OCI-LY3 (cell line): ENCODE measurements around the gene AXIN2.

ENCODE experiments used
- H2AFZ ChIP-seq: fragments of 200-600, 300-600 bp; shearing (Covaris generic); 2 replicates; pipeline ENCODE4 v1.6.0; 2014; ENCODE audit warnings: antibody characterized with exemption, low read depth, low read length
- H3K27ac ChIP-seq: fragments of 200-600, 300-600 bp; sonication (generic); 2 replicates; pipeline ENCODE4 v1.5.1; 2014; ENCODE audit warnings: mild to moderate bottlenecking, low read length, moderate library complexity, mixed read lengths
- H3K27me3 ChIP-seq: fragments of 200-600, 300-600 bp; sonication (generic); 2 replicates; pipeline ENCODE4 v1.6.1; 2014; ENCODE audit warnings: low read depth, low read length, mixed read lengths
- H3K36me3 ChIP-seq: fragments of 200-600, 300-600 bp; sonication (generic); replicated peaks from 2 replicates; pipeline ENCODE3; 2014; ENCODE audit warnings: low read depth, low read length, mixed read lengths
- H3K4me1 ChIP-seq: fragments of 300-600, 200-600 bp; sonication (generic); 2 replicates; pipeline ENCODE4 v1.6.1; 2014; ENCODE audit warnings: low read length, mixed read lengths
- H3K4me2 ChIP-seq: fragments of 200-600, 300-600 bp; sonication (generic); 2 replicates; pipeline ENCODE4 v1.6.1; 2014; ENCODE audit warnings: low read length, mixed read lengths
- H3K4me3 ChIP-seq: fragments of 300-600, 200-600 bp; sonication (generic); 2 replicates; pipeline ENCODE4 v1.5.1; 2014; ENCODE audit warnings: antibody characterized with exemption, mild to moderate bottlenecking, low read length, moderate library complexity
- H3K79me2 ChIP-seq: fragments of 300-600, 200-600 bp; shearing (Covaris generic); 2 replicates; pipeline ENCODE4 v1.6.1; 2014; ENCODE audit warnings: mild to moderate bottlenecking, low read length, mixed read lengths
- H3K9ac ChIP-seq: fragments of 300-600, 200-600 bp; shearing (Covaris generic); 2 replicates; pipeline ENCODE4 v1.6.0; 2014; ENCODE audit warnings: mild to moderate bottlenecking, low read length, moderate library complexity
- H3K9me3 ChIP-seq: fragments of 200-600, 300-600 bp; shearing (Covaris generic); 2 replicates; pipeline ENCODE4 v1.6.1; 2014; ENCODE audit warnings: low read length, mixed read lengths; ENCODE audit not compliant: insufficient read depth
- H4K20me1 ChIP-seq: fragments of 200-600, 300-600 bp; sonication (generic); 2 replicates; pipeline ENCODE4 v1.6.1; 2016; ENCODE audit warnings: low read length, mixed read lengths; ENCODE audit not compliant: insufficient read depth
- EZH2phosphoT487 ChIP-seq: fragments of 200-600 bp; shearing (Covaris generic); IDR thresholded peaks from 2 replicates; pipeline ENCODE4 v1.6.1; 2018; ENCODE audit warnings: antibody characterized with exemption, mixed run types, low read depth
- TF ChIP-seq, protein P1 (sequence below): fragments of 200-600, 300-600 bp; sonication (generic); IDR thresholded peaks from 2 replicates; pipeline ENCODE4 v1.5.1; 2014; ENCODE audit warnings: antibody characterized with exemption, low read length, low read depth

AXIN2 gene, protein sequence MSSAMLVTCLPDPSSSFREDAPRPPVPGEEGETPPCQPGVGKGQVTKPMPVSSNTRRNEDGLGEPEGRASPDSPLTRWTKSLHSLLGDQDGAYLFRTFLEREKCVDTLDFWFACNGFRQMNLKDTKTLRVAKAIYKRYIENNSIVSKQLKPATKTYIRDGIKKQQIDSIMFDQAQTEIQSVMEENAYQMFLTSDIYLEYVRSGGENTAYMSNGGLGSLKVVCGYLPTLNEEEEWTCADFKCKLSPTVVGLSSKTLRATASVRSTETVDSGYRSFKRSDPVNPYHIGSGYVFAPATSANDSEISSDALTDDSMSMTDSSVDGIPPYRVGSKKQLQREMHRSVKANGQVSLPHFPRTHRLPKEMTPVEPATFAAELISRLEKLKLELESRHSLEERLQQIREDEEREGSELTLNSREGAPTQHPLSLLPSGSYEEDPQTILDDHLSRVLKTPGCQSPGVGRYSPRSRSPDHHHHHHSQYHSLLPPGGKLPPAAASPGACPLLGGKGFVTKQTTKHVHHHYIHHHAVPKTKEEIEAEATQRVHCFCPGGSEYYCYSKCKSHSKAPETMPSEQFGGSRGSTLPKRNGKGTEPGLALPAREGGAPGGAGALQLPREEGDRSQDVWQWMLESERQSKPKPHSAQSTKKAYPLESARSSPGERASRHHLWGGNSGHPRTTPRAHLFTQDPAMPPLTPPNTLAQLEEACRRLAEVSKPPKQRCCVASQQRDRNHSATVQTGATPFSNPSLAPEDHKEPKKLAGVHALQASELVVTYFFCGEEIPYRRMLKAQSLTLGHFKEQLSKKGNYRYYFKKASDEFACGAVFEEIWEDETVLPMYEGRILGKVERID

DNA sequence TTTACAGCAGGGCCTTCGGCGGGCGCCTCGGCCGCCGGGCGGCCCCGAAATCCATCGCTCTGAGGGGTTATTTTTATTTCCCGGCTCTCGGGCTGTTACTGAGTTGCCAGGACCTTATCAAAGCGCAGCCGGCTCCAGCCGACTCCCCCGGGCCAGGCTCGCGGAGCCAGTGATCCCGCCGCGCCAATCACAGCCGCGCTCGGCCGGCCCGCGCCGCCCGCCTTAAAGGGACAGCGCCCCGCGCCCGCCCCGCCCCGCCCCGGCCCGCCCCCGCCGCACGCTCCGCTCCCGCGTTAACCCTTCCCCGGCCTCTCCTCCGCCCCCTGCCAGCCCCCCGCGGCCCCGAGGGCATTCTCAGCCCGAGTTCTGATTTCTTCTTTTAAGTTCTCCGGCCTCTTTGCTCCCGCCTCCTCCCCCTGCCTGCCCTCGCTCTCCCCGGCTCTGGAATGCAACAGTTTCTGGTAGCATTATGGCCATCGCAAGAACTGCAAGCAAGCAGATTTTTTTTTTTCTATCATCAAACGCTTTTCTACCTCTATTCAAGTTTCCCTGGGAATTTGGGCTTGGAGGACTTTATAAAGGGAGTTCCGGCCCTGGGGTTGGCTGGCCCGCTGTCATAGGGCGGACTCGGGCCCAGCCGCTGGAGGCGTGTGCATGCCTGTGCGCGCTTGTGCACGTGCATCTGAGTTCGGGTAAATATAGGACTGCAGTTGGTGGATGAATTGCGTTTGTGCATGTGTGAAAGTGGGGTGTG is at the start of gene AXIN2:
TSS of gene AXIN2 (minus strand) at position 197 of the 754 bp plus-strand sequence. CDS start 3,028 bp downstream, outside the sequence.
- H3K4me2 ChIP-seq = peak within 1 kb of the TSS; percentile 90
- peak within 1 kb of the TSS; percentile 59 for H3K9ac ChIP-seq
- H4K20me1 ChIP-seq = 0 out of 2 replicates have a peak, but pooled peaks cover 3% of the 10 kb centered on the region
- peak within 1 kb of the TSS; percentile 61 for H3K27ac ChIP-seq
- peaks cover 28% of the 10 kb centered on the region for H3K4me1 ChIP-seq
- peak within 1 kb of the TSS; percentile 90; the same call in 1 of the 2 replicates for H2AFZ ChIP-seq
- peaks cover 8% of the 10 kb centered on the region; the same call in 1 of the 2 replicates for H3K79me2 ChIP-seq
- H3K27me3 ChIP-seq = no peaks in the 10 kb centered on the region
- peak within 1 kb of the TSS; percentile 82 for H3K4me3 ChIP-seq
- H3K9me3 ChIP-seq = no peaks in the 10 kb centered on the region
- TF ChIP-seq, protein P1, sequence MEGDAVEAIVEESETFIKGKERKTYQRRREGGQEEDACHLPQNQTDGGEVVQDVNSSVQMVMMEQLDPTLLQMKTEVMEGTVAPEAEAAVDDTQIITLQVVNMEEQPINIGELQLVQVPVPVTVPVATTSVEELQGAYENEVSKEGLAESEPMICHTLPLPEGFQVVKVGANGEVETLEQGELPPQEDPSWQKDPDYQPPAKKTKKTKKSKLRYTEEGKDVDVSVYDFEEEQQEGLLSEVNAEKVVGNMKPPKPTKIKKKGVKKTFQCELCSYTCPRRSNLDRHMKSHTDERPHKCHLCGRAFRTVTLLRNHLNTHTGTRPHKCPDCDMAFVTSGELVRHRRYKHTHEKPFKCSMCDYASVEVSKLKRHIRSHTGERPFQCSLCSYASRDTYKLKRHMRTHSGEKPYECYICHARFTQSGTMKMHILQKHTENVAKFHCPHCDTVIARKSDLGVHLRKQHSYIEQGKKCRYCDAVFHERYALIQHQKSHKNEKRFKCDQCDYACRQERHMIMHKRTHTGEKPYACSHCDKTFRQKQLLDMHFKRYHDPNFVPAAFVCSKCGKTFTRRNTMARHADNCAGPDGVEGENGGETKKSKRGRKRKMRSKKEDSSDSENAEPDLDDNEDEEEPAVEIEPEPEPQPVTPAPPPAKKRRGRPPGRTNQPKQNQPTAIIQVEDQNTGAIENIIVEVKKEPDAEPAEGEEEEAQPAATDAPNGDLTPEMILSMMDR = no peak
- no peak for TF ChIP-seq EZH2phosphoT487
- H3K36me3 ChIP-seq = no peaks in the 10 kb centered on the region

DNA sequence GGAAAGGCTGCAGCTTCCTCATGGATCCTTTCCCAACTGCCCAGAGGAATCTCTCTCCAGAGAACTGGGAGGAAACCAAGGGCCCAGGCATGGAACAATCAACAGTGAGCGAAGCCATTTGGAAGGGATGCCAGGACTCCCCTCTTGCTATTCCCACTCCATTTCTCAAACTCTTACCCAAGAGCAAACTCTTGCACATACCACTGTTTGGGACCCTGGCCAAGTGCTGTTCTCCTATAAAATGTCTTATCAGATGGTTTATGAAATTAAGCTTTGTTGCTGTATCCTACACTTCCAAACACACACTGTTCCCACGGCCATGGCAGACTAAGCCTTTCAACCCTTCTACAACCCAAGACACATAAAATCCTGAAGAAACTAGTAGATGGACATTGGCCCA is 48.3 kb upstream of the AXIN2 start:
- TF ChIP-seq, protein P1 = no peak
- TF ChIP-seq EZH2phosphoT487 = no peak
- no peak overlapping the region for H3K4me3 ChIP-seq
- no peaks in the 10 kb centered on the region for H3K4me1 ChIP-seq
- no peak overlapping the region for H3K9ac ChIP-seq
- no peaks in the 10 kb centered on the region for H4K20me1 ChIP-seq
- no peak overlapping the region for H3K4me2 ChIP-seq
- no peaks in the 10 kb centered on the region for H3K36me3 ChIP-seq
- H3K27ac ChIP-seq = no peak overlapping the region
- H2AFZ ChIP-seq = no peak overlapping the region
- H3K9me3 ChIP-seq = no peaks in the 10 kb centered on the region
- H3K79me2 ChIP-seq = no peaks in the 10 kb centered on the region
- H3K27me3 ChIP-seq = no peaks in the 10 kb centered on the region

DNA sequence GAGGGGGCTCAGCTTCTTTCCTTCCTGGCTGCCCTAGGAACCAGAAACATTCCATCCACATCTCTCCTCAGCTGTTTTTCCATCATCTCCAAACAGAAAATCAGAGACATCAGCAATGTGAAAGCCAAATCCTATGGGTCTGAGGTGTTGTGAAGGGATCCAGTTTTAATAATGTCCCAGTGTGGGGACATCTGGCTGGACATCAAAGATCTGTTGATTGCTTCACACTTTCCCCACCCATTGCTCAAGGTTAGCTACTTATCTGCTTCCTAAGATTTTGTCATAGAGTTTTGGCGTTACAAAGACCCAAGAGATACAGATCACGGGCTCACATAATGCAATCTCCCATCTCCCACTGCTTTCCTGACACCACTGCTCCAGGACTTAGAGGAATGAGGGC is 47.8 kb upstream of the AXIN2 start:
- H3K79me2 ChIP-seq = no peaks in the 10 kb centered on the region
- H3K4me3 ChIP-seq = no peak overlapping the region
- H3K4me1 ChIP-seq = no peaks in the 10 kb centered on the region
- no peaks in the 10 kb centered on the region for H4K20me1 ChIP-seq
- no peak overlapping the region for H3K27ac ChIP-seq
- H3K9me3 ChIP-seq = no peaks in the 10 kb centered on the region
- H3K9ac ChIP-seq = no peak overlapping the region
- no peak overlapping the region for H2AFZ ChIP-seq
- H3K4me2 ChIP-seq = no peak overlapping the region
- no peak for TF ChIP-seq EZH2phosphoT487
- H3K36me3 ChIP-seq = no peaks in the 10 kb centered on the region
- no peaks in the 10 kb centered on the region for H3K27me3 ChIP-seq

DNA sequence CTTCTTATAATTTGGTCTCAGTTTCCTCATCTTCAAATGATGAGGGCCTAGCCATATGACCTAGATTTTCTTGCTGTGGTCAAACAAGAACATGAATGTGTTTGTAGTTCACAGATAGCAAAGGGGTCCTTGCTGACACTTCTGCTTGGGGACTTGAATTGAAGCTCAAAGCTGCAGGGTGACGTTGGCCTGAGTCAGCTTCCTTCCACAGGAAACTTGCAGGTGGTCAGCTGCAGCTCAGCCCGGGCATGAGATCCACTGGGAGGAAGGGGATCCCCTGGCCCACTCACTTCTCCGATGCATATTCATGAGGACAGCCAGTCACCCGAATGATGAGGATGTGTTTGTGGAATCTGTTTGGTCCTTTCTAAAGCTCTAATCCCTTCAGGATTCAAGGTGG is 42.6 kb upstream of the AXIN2 start:
- no peak for TF ChIP-seq EZH2phosphoT487
- TF ChIP-seq, protein P1 = no peak
- Histone ChIP-seq H3K9me3 (no peaks in the 10 kb centered on the region), H4K20me1 (no peaks in the 10 kb centered on the region), H3K9ac (no peak overlapping the region), H3K79me2 (no peaks in the 10 kb centered on the region), H3K27ac (no peak overlapping the region), H3K4me3 (no peak overlapping the region), H3K36me3 (no peaks in the 10 kb centered on the region), H2AFZ (no peak overlapping the region), H3K27me3 (no peaks in the 10 kb centered on the region), H3K4me2 (no peak overlapping the region), H3K4me1 (no peaks in the 10 kb centered on the region)
